HG03135 (cell line): ENCODE measurements around the gene PPBP.

Source experiments
- ATAC-seq: cut with Tn5 transposase; IDR thresholded peaks from one replicate; pipeline ENCODE4 v1.9.1; 2021; ENCODE audit warnings: mild to moderate bottlenecking, moderate library complexity; ENCODE audit not compliant: unreplicated experiment

PPBP gene, protein sequence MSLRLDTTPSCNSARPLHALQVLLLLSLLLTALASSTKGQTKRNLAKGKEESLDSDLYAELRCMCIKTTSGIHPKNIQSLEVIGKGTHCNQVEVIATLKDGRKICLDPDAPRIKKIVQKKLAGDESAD

DNA sequence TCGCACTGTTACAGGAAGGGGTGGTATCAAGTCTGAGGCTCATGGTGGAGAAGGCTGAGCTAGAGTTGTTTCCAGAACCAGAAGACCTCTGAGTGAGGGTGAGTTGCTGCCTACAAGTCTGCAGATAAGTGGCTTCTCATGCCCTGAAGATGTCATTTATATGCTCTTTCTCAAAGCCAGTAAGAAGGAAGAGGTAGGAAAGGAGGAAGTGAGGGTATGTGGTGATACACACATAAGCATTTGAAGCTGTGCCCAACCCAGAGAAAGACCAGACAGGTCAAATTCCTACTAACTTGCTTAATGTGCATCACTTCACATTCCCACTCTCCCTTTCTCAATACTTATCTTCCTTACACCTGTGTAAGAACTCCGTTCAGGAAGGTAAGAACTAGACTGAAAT lies at the start of gene PPBP:
Gene PPBP (minus strand): TSS at position 130 of the 400 bp plus-strand sequence. CDS start 87 bp downstream, at position 43.
- no peak for ATAC-seq

DNA sequence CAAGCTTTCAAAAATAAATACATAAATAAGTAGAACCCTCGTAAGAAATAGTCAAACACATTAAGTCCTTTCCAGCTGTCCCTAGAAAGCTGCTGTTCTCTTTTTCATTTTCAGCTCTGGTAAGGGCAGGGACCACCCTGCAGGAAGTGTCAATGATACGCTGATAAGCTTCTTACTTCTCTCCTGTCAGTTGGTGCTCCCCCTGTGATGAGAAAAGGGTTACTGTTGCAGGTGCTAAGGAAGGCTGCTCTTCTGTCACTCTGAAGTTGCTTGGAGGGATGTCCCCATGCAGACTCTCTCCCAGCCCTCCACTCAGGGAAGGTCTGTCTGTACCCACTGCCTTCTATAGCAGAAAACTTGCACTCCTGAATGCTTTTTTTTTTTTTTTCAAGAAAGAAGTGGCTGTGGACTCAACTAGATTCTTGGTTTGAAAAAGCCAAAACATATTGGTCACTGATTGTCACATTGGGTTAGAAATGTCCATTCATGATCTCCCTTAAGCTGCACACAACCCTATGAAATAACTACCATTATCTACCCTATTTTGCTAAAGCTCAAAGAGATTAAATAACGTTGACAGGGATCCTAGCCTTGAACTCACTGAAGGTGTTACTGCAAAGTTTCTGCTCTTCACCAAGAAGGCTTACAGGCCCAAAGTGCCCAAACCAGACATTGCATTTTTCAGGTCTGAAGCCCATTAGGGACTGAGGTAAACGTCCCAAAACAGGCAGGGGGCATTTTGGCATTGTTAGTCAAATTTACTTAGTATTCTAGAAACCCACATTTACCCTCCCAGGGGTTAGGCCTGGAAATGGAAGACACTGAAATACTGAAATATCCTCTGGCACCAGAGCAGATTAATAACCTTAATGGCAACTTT lies 49.3 kb upstream of the PPBP start:
- ATAC-seq, result no peak

DNA sequence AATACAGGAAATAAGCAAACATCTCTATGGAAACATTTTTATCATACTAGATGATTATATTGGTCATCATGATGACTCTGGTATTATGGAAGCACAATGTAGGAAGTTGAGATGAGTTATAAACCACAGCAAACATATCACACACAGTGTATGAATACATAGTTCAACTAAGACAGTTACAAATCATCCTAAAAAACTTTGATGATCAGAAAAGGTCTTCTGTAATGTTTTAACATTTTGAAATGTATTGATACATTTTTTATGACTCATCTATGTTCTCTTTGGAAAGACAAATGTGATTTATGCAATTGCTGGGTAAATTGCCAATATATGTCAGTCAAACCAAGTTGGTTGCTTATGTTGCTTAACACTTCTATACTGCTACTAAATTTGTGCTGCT lies 45.7 kb upstream of the PPBP start:
- no peak for ATAC-seq

DNA sequence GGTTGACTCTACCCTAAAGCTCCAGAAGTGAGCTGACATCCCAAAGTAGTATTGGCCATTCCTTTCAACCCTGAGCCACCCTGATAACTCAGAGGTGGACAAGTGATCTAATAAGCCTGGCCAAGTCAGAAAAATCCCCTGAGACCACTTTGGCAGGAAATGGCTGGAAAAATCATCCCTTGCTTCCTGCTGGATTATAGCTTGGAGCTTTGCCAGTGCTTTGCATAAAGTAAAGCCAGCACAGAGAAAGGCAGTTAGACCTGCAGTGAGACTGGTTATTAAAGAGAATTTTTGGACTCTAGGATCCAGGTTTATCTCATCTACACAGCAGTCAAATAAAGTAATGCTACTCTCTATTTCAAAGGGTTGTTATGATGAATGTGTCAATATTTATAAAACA lies 44.1 kb upstream of the PPBP start:
- ATAC-seq, result no peak

DNA sequence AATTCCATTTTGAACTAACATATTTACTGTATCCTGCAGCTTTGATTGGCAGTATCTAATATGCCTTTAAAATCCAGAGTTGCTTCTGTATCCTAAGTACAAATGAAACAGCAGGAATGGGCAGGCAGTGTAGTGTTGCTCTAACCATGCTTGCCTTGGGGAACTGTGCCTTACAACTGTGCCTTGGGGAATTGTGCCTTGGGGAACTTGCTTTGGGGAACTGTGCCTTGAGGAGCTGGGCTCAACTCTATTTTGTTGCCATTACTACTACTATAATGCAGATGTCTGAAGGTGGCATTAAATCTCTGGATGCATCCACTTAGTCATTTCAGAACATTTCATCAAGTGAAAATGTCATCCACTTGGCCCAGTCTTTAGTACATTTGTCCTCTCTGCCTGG lies 43.6 kb upstream of the PPBP start:
- ATAC-seq, result no peak

DNA sequence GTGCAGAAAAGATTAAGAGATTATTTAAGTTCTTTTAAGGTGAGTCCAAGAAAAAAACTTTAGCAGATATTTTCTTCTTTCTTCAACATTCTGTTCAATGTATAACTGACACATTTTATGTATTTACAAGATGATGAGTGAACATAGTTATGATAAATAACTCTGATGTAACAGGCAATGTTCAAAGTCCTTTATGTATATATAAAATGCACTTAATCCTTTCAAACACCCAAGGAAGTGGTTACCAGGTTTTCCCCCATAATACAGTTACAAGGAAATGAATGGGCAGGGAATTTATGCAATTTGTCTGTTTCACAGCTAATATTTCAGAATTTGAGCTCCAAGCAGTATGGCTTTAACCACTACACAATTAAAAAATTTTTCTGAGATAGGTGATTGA lies 42.3 kb upstream of the PPBP start:
- ATAC-seq, result no peak

DNA sequence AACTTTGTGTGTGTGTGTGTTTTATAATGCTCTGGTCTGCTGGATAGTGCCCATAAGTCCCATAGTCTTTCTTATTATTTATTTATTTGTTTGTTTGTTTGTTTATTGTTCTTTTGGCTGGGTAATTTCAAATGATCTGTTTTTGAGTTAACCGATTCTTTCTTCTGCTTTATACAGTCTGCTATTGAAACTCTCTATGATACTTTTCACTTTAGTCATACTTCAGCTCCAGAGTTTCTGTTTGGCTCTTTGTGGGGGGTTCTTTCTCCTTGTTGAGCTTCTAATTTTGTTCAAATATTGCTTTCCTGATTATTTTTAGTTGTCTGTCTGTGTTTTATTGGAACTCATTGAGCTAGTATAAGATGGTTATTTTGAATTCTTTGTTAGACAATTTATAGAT lies 40.5 kb upstream of the PPBP start:
- ATAC-seq, result no peak

DNA sequence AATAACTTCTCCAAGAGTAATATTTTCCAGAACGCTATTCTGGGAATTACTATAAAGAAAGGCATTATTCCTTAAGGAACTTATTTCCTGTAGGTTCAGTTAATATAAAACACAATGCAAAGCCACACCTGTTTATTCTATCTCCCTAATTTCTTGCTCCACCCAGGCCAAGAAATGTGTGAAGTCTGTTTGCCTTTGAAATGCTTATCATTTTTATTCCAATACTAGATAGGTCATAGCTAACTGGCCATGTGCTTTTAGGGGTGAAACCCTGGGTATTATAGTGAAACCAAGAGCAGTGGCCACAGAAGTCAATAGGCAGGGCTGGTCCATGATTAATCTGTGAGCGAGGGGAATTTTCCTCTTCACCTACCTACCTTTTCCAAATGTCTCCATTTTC lies 35.7 kb upstream of the PPBP start:
- no peak for ATAC-seq

DNA sequence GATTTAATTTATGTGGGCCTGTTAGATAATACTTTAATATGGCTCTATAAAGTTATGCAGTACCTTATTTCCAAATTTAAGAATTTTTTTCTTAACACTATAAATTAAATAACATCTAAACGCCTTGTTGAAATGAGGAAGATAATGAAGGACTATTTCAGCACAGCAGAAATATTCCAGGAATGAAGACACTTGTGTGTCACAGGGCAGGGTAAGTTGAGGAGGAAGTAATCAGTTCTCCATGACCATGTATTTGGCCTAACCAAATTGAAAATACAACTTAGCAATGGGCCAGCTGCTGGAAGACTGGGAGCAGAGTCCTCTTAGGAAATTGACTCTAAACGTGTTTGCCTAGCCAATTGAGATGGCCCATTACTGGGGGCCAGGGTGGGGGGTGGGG lies 33.6 kb upstream of the PPBP start:
- ATAC-seq, result no peak

DNA sequence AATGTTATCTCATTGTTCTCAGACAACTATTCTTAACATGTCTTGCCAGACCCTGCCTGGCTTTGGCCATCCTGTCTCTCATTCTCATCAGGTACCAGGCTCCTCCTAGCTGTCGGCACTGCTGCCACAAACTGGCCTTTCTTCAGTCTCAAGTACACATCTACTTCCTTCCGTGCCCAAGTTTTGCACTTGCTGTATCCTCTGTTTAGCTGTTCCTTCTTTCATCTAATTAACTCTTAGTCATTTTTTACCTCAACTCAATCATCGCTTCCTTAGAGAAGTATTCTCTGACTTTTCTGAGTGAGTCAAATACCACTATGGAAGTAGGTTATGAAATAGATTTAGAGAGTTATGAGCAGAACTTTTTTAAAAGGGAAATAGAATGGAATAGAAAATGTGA lies 30.8 kb upstream of the PPBP start:
- ATAC-seq, result no peak

DNA sequence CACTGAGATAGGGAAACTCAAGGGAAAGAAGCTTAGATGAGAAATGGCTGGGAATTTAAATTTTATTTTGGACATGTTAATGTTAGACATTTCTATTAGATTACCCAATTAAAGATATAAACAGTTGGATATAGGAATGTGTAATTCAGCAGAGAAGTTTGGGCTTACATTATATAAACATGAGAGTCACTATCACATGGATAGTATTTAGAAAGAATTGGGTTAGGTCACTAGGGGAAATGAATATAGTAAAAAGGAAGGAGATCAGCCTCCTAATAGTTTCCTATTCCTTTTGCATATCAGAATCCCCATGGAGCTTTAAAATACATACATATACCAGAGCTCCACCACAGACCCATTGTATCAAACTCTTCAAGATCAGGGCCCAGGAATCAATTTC lies 30.1 kb upstream of the PPBP start:
- ATAC-seq, result no peak

DNA sequence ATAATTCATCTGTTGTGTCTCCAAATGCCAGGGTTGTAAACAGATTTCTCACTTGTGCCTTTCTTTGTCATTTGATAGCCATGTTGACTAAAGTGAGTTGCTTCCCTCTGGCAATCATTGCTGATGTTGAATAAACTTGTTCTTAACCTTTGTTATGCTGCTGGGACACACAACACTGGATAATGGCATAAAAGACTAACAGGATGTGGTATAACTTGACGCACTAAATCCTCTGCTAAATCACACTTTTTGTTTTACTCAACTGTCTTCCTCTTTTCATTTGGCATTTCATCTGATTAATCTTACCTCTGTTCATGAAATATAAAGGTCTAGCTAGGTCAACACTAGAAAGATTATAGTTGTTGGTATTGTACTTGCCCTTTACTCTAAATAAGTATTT lies 28.1 kb upstream of the PPBP start:
- ATAC-seq, result no peak

DNA sequence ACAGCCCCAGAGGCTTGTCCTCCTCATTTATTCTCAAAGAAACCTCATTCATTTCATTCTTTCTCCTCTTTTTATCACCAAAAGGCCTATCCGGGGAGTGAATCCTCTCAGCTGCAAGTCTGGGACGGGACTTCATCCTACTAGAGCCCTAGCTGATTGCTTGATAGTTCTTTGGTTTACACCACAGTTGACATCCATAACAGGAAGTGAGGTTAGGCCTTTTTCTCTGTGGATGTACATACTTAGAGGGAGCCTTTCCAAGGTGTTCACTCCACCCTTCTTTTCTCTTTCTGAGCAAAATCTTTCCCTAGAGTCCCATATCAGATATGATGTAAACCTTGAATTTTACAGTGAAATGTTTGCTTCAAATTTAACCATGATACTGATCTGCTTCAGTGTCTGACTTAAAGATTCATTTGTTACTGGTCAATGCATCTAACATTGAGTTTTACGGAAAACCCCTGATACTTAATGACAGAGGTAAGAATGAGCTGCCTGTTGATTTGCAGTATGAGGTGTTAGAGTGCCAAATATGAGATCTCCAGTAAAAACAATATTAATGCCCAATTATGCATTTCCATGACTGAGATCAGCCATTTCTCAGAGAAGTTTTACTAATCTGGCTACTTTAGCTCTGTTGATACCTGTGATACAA lies 27.3 kb upstream of the PPBP start:
- no peak for ATAC-seq

DNA sequence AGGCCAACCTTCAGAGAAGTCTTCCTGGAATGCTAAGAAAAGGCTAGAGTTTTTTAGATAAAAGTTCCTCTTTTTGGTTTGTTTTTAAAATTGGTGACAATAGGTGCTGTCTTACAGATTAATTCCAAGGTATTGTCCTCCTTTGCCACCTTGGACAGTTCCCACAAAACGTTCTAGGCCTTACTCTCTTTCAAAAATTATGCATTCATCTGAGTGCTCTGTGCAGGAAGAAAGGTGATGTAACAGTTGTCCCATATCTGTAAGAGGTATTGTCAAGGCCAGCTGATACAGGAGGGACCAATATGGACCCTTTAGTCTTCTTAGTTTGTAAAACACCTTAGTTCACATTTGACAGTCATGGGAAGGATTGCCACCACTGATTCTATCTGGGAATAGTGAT lies 26.3 kb upstream of the PPBP start:
- no peak for ATAC-seq

DNA sequence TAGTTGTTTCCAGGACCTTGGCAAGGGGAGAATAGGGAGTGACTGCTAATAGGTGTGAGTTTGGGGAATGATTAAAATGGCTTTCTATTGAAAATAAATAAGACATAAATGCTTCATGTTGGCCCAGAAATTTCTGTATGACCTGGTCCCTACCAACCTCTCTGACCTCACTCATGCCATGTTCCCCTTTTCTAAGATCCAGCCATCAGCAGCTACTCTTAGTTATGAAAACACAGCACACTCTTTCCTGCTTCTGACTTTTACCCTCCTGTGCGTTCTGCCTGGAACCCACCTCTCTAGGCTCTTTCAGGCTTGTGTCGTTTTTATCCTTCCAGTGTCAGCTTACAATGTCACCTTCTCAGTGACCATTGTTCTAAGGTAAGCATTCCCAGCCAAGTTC lies 25.3 kb upstream of the PPBP start:
- no peak for ATAC-seq

DNA sequence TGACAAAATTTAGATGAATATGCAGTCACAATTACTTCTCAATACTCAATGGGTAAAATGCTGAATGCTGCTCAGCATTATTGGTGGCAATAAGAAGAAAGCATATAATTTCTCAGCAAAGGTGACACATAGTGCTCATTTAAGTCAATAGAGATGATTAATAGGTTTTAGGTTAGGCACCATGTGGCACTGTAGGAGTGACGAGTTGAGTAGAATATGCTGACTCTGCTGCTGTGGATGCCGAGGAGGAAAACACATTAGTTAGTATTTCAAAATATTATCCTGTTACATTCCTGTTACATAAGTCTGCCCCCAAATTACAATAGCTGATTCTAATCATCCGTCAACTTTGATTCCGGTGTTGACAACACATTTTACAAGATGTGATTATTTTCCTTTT lies 24.1 kb upstream of the PPBP start:
- no peak for ATAC-seq

DNA sequence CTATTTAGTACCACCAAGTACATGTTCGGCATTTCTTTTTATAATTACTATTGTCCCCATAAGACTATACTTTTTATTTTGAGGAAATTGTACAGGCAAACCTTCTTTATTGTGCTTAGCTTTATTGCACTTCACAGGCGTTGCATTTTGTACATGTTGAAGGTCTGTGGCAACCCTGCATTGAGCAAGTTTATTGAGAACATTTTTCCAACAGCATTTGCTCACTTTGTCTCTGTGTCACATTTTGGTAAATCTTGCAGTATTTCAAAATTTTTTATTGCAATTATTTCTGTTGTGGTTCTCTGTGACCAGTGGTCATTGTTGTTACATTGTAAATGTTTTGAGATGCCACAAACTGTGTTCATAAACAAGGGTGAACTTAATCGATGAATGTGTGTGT lies 21.3 kb upstream of the PPBP start:
- no peak for ATAC-seq

DNA sequence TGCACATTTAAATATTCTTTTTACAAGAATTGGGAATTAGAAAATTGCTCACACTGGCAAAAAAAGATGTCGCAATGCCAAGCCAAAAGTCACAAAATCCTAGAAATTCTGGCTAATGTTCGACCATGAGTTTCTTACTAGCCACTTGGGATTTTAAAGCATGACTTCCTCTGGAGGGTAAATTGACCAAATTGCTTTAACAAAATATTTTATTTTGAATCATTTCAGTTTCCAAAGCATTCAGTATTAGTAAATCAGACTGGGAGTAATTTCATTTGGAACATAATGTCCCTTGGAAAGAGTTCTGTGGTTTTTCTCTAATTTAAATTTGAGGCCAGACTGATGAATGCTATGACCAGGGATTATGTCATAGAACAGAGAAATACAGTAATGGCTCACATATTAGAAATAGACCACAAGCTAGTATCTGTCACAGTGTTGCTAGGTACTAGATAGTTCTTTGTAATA lies 18.1 kb upstream of the PPBP start:
- ATAC-seq, result no peak

DNA sequence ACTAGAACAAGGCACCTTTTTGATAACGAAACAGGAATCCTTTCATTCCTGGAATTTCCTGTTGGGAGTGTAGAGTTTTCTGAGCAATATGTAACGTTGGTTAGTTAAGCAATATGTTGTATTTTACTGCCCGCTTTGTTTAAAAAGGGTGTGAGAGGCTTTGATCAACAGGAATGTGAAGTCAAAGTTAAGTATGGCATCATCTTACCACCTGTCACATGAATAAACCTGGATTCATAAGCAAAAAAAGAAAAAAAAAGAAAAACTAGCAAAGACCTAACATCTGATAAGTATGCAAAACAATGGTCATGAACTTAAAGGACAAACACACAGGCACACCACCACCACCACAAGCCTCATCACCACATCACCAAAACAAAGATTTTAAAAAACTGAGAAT lies 17.5 kb upstream of the PPBP start:
- ATAC-seq, result no peak

DNA sequence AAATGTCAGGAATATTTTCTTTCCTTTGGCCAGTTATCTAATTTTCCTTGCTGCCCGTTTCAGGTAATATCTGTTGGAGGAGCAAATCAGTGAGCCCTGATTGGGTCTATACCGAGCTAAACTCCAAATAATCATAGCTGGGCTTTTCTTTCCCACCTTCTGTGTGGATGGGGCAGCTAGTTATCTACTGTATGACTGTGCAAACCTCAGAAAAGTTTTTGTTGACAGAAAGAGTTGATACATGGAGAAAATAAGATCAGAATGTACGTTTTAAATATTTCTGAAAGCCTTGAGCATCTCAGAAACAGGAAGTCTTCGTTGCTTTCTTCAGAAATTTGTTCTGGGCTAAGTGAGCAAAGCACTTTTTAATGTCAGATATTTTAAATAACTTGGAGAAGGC lies 16.7 kb upstream of the PPBP start:
- no peak for ATAC-seq

DNA sequence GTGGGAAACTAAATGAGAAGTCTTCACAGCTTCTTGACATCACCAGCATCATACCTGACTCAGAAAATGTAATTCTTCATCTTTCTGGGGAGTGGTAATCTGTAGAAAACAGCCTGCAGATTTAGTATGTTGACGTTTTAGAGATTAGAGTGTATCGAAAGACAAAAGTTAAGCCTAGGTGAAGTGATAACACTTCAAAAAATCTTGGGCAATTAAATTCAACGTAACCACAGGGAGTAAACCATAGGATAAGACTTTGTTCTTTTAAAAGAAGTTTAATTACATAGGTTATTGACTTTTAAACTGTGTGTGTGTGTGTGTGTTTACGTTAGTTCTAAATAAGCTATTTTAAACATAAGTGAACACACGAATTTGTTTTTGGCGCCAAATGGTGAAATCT lies 12.3 kb upstream of the PPBP start:
- ATAC-seq, result no peak
